Fibroblast of mammary gland (primary cell): ENCODE measurements around the gene PLXNA2.

Experiments
- DNase-seq: peaks from one replicate; pipeline ENCODE4 v3.0.0-alpha.2; 2010; ENCODE audit warnings: low read depth
- H3K4me3 ChIP-seq: 2 replicates; pipeline ENCODE4 v1.5.1; 2011; ENCODE audit warnings: low read depth, mild to moderate bottlenecking, low read length, moderate library complexity; ENCODE audit not compliant: control insufficient read depth
- CTCF ChIP-seq: conservative IDR thresholded peaks from 2 replicates; pipeline ENCODE4 v1.5.1; 2011; ENCODE audit warnings: low read depth, low read length, inconsistent platforms; ENCODE audit not compliant: control insufficient read depth, insufficient read depth

The PLXNA2 gene

GRCh38 chr1:208265525-208265924, 21.3 kb upstream of the PLXNA2 start:
- no peak for DNase-seq
- no peak overlapping the region for H3K4me3 ChIP-seq
- no peak for TF ChIP-seq CTCF

- no peak for TF ChIP-seq CTCF
- no peak overlapping the region for H3K4me3 ChIP-seq
- DNase-seq = no peak
Observed at GRCh38 chr1:208265122-208265469, 20.9 kb upstream of the PLXNA2 start.

- peak; percentile 44 for DNase-seq
- H3K4me3 ChIP-seq = no peak overlapping the region
- TF ChIP-seq CTCF = no peak
Observed at GRCh38 chr1:208264469-208265121, 20.4 kb upstream of the PLXNA2 start.

- TF ChIP-seq CTCF = no peak
Observed at GRCh38 chr1:208261874-208262273, 17.7 kb upstream of the PLXNA2 start.

GRCh38 chr1:208258277-208258676, 14.1 kb upstream of the PLXNA2 start:
- no peak overlapping the region for H3K4me3 ChIP-seq
- no peak for DNase-seq
- TF ChIP-seq CTCF = no peak

More at GRCh38 chr1:208261874-208262273, 17.7 kb upstream of the PLXNA2 start:
- no peak for DNase-seq
- H3K4me3 ChIP-seq = no peak overlapping the region

- DNase-seq = no peak
- no peak for TF ChIP-seq CTCF
- H3K4me3 ChIP-seq = no peak overlapping the region
Observed at GRCh38 chr1:208257351-208257750, 13.2 kb upstream of the PLXNA2 start.

- no peak for DNase-seq
- TF ChIP-seq CTCF = no peak
- H3K4me3 ChIP-seq = no peak overlapping the region
Observed at GRCh38 chr1:208256556-208256955, 12.4 kb upstream of the PLXNA2 start.
